Eye (tissue), 1 donor: ENCODE results near the gene PROM1.

ENCODE experiments used
- DNase-seq: peaks from one replicate; pipeline ENCODE4 v3.0.0-alpha.2; 2015

Gene PROM1

DNA sequence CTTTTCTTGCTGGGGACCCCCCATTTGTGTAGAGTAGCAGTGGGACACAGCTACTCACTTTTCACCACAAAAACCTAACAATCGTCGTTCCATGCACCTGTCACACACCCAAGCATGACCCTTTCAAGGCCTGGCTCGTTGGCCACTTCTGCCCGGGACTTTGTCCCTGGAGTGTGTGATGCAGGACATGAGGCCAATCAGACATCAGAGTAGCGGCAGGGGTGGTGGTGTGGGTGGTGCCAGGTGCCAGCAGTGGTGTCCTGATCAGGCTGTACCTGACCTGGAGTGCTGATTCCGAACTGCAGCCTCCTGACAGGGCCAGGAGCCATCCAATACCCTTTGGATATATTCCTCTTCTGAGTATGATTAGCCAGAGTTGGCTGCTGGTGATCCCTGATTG, 23.1 kb upstream of the PROM1 start:
- no peak for DNase-seq

DNA sequence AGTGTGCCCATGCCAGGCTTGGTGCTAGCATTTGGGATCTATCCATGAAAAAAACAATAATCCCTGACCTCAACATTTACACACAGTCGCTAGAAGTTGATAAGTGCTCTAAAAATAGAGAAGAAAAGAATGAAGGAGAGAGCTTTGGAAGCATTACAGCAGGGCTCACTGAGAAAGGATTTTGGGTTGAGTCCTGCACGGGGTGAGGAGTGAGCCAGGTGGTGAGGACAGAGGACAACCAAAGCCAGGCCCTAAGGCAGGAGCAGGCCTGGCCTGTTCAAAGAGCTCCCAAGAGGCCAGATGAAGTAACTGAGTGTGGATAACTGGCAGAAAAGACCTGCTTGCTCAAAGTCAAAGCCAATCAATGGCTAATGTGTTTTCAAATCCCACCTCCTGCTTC, 20.7 kb upstream of the PROM1 start:
- DNase-seq = no peak

DNA sequence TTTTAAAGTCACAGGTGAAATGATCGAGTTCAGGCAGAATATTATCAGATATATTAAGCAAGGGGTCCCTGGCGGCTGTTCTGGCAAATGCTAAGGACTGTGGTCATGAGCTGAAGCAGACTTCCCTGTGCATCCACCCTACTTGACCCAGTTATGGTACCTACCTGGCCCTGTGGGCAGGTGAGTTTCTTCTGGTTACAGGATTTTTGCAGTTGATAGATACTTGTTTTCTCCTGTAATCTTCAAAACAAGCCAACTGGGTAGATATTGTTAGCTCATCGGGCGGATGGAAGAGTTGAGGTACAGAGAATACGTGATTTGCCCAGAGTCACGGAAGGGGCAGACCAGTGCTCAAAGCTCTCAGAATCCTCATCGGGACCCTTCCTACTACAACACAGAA, 18.5 kb upstream of the PROM1 start:
- no peak for DNase-seq

DNA sequence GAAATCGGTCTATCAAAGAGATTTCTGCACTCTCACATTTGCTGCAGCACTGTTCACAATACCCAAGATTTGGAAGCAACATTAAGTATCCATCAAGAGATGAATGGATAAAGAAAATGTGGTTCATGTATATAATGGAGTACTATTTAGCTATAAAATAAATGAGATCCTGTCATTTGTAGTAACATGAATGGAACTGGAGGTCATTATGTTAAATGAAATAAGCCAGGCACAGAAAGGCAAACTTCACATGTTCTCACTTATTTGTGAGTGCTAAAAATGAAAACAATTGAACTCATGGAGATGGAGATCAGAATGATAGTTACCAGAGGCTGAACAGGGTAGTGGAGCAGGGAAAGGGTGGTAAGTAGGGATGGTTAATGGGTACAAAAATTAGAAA, 17.0 kb upstream of the PROM1 start:
- no peak for DNase-seq

DNA sequence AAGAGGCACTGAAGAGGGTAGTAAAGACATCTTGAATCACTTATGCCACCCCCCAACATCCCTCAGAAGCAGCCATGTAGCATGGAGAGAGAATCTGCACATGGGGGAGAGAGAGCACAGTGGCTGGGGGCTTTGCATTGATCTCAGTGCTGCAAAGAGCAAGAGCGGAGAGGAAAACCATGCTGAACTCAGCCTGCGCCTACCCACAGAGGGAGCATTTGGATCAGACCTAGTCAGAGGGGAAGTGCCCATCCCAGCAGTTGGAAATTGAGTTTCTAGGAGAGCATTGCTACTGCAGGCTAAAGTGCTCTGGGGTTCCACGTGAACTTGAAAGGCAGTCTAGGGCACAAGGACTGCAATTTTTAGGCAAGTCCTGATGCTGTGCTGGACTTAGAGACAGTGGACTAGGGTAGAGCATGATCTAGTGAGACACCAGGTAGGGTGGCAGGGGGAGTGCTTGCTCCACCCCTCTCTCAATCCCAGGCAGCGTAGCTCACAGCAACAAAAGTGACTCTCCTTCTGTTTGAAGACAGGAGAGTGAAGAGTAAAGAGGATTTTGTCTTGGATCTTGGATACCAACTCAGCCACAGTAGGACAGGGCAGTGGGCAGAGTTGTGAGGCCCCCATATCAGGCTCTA, 9.0 kb upstream of the PROM1 start:
- no peak for DNase-seq

DNA sequence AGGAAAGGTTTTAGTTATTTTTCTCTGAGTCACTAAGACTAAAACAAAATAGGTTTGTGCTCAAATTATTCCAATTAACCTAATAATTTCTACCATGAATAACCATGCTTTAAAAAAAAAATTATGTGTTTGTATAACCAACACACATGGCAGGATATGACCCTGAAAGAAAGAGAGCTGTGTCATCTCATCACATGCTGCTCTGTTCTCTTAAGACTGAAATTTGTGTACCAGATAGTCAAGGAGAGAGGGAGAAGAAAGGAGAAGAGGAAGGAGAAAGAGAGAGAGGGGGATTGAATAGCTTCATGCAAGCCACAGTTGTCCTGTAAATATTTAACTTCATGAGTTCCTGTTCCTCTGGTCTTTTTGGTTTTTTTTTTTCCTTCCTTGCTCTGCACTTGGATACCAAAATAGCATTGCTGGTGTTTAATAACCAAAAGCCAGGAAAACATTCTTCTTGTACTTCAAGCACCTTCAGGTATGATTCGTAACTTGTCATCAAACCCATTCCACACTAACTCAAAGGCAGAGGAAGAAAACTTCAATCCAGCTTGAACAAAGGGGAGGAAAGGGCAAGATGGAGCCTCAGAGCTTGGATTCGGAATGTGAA, 6.4 kb upstream of the PROM1 start:
- DNase-seq = no peak

DNA sequence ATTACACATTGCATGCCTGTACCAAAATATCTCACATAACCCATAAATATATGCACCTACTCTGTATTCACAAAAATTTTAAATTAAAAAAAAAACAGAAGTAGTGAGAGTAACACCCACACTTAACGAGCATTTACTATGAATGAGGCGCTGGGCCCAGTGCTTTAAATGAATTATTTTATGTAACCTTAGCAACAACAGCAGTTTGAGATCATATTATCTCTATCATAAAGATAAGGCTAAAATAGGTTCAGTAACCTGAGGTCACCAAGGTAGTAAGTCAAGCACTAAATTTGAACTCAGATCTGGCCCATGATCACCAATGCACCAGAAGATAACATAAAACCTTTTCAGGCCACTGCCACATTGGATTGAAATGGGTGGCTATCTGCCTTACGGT, 5.3 kb upstream of the PROM1 start:
- DNase-seq = no peak

DNA sequence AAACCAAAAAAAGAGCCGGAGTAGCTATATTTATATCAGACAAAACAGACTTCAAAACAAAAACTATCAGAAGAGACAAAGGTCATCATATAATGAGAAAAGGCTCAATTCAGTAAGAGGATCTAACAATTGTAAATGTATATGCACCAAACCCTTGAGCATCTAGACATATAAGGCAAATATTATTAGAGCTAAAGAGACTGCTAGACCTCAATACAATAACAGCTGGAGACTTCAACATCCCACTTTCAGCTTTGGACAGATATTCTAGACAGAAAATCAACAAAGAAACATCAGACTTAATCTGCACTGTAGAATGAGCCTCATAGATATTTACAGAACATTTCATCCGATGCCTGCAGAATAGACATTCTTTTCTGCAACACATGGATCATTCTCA, 4.8 kb upstream of the PROM1 start:
- no peak for DNase-seq

DNA sequence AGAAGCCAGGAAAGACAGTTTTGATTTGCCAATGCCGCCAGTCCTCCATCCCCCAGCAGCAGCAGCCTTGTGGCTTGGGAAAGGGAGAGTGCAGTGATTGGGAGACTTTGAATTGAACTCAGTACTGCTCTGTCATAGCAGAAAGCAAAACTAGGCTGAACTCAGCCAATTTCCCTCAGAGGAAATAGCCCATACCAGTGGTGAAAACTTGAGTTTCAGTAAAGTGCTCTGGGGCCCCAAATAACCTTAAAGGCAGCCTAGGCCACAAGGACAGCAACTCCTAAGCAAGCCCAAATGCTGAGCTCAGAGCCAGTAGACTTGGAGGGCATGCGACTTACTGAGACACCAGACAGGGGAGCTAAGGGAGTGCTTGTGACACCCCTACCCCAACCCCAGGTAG, 2.0 kb upstream of the PROM1 start:
- no peak for DNase-seq

DNA sequence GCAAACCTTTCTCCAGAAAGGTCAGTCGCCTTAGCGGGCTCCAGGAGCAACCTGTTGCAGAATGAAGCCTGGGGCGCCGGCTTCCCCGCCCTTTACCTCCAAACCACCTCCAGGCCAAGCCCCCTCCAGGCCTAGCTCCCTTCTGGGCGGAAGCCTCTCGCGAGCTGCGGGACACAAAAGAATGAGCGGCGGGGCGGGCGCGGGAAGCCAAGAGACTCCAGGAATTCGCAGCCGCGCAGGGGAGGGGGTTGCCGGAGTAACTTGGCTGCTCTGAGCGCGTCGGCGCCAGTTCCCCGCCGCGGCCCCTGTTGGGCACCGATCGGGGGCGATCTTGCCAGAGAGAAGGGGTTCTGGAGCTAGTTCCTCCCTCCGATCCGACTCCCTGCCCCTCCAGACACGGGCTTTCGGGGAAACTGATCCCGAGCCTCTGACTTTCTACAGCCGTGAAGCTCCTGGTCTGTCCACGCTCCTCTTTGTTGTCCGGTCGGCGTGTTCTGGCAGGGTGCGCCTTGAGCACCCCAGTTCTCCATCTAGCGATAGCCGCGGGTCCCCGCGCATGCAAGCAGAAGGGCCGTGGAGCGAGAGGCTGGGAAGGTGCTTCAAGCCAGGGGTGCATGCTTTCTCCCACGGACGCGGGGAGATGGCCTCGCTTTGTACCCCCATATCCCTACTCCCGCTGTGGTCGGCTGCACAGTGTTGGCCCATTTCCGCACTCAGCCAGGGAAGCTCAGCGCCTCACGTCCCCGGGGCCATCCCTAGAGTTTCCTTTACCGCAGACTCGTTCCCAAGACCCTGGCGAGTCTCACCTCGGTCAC, 1.2 kb downstream of the PROM1 start:
- DNase-seq = peak; percentile 94

DNA sequence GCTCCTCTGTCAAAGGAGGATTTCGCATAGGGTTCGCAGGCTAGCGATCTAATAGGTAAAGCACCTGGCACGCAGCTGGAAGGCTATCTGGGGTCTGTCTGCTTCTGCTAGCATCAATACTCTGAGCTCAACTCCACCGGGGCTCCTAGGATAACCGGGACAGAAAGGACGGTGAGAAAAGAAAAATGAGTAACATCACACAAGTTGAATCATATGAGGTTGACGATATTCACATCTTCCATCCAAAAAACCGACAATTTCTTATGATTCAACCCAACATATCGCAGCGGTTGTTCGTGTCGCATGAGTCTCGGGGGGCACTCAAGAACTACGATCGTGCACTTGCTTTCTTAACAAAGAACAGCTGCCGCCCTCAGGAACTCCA, 1.8 kb downstream of the PROM1 start:
- no peak for DNase-seq

DNA sequence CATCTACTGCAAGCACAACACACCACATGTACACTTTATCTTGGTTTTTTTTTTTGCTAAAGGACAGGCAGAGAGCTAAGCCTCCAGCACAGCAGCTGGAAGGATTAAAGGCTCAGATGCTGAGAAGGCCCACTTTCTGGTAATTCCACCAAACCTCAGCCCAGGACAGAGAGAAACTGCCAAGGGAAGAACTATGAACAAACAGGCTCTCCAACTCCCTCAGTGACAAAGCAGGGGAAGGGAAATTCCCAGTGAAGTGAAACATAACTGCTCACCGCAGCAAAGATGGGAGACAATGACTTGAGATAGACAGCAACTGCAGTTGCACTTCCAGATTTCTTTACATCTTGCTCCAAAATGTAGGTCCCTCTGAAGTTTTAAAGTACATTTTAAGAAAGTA, 4.8 kb downstream of the PROM1 start:
- DNase-seq = peak; percentile 37

DNA sequence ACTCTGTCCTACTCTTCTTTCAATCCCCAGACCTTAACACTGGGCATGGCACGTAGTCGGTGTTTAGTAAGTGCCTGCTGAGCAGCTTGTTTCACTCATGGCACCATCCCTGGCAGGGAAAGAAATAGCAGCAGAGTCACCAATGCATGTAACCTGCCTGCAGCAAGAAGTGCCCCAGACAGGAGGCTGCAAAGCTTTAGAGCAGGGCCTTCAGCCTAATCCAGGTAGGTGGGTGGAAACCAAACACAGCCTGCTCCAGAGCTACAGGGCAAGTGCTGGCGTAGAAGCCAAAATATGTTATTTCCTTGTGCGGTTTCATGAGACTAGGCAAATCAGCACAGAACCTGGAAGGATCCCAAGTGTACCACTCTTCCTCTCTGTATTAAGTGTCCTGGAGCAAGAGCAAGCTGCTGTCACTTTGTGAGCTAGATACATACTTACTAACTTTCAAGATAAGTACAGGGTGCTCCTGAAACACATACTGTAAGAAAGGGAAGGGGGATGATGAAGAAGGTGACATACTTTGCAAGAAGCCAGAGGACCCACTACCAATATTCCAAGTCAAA, 5.5 kb downstream of the PROM1 start:
- no peak for DNase-seq

DNA sequence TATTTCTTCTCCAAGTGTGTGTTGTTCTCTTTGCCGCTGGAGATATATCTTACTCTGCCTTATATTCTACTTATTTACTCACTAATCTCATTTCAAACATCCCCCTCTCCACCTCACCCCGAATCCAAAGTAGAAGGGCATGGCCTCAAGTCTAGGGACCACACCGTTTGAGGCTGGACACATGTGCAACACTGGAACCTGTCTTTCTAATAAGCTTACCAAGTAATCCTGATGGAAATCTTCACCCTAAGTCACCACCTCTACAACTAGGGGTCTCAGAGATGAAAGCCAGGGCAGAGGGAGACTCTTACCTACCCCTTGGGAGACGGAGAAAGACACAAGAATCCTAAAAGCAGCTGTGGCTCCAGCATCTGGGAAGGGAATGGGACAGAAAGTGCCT, 6.0 kb downstream of the PROM1 start:
- no peak for DNase-seq

DNA sequence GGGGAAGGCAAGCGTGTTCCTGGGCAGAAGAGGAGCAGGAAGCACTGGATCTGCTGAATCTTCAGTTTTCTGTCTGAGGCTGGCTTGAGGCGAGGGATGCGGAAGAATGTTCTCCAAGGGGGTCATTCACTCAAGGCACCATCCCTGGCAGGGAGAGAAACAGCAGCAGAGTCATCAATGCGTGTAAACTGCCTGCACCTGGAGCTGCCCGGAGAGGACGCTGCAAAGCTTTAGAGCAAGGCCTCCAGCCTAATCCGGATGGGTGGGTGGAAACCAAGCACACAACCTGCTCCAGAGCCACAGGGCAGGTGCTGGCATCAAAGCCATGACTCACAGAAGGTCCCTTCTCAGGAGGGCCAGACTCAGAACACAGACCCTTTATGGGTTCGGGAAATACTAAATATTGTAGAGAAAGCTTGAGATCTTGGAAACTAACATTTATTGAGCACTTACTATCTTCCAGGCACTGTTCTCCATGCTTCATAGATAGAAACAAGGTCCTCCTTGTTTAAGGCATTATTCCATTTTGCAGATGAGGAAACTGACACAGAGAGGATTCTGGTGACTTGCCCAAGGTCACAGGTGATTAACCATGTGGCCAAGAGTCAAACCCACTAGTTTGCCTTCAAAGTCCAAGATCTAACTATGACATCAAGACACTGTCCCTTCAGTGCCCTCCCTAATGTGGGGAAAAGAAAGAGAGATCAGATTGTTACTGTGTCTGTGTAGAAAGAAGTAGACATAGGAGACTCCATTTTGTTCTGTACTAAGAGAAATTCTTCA, 7.7 kb downstream of the PROM1 start:
- no peak for DNase-seq

DNA sequence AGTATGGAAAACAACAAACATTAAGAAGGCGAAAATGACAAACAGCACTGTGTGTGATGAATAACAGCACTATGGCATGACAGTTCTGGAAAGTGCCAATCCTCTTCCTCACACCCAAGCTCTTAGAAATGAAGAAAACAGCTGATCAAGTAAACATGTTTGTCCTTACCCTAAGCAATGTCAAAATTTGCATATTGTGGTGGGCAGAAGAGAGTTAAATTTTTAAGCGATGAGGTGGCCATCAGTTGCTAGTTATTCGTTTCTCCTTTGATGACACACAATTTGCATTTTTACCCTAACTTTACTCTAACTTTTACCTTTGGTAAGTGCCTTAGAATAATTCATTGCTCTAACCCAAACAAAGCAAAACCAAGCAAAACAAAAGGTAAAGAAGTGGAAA, 8.8 kb downstream of the PROM1 start:
- no peak for DNase-seq

DNA sequence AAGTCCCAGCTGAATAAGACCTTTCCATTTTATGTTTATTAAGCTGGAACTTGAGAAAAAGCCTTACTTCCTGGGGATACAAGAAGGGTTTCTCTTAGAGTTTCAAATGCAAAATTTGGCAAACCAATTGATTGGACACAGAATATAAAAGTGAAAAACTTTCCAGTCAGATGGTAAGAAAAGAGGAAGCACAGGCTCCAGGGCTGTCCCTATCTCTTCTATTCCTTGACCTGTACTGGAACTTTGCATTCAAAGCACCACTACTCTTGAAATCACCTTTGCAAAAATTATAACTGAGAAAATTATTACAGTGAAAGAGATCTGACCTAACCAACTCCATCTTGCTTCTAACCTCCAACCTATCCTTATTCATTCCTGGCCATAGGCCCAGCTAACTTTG, 11.7 kb downstream of the PROM1 start:
- DNase-seq = no peak

DNA sequence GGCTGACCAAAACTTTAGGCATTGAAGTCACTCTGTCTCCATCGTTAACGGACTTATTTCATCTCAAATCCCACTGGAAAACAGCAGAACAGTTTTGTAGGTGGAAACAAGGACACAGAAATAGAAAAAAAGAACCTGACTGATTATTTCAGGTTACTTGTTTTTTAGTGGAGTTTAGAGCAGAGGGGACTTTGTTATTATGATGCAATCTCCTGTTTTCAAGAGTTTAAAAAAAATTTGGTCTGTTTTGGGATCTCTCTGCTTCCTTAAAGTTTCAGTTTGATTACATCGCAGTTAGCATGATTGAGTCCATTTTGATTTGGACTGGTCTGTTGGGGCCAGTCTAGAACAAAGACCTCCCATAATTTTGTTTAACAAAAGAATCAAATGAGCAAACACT, 13.6 kb downstream of the PROM1 start:
- no peak for DNase-seq

DNA sequence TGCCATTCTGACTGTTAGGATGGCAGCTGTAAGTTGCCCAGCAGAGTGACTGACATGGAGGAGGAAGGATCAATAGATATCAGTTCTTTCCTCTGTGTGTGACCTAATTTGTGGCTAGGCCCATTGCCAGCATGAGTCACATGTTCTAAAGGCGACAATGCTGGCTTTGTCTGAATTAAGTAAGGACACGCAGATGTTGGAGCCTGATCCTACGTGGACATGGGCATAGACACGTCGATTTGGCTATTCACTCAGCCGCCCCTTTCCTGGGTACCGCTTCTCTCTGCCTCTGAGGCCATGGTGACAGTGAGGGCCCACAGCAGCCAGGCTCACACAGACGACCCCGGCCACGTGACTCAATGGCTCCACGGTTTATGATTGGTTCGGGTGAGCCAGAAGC, 16.3 kb downstream of the PROM1 start:
- peak; percentile 39 for DNase-seq

DNA sequence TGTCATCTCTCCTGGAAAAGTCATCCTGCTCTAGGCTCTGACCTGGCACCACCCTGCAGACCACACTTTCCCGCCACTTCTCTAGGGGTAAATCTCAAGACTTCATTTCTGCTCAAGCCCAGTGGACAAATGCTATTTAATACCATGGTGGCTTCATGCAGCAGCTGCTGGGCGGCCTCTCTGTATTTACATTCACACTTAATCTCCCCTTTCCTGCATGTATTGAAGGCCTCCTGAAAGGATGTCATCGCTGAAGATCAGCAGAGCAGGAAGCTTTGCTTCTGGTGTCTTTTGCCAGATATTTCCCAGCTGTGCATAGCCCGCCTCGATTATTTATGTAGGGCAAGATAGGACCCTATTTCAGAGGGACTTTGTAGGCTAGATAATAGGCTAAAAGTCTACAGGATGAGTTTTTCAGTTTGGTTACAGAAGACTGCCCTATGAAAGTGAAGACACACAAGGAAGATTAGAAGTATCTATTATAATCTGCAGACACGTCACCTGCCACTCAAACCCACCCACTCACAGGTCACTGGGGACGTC, 17.2 kb downstream of the PROM1 start:
- no peak for DNase-seq

DNA sequence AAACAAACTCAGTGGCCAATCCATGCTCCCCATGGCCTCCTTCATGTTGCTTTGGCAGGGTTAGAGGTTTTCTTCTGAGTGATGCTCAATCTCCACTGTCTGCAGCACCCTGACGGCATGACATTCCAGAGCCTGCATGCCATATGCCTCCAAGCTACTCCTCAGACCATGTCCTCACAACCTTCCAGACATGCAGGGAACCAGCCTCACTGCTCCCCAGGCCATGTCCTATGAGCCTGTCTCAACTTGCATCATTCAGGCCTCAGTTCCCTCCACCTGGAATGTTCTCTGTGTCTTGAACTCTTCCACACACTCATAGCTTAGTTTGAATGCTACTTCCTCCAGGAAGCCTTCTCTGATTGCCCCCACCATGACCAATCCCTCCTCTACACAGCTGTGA, 18.8 kb downstream of the PROM1 start:
- DNase-seq = no peak

DNA sequence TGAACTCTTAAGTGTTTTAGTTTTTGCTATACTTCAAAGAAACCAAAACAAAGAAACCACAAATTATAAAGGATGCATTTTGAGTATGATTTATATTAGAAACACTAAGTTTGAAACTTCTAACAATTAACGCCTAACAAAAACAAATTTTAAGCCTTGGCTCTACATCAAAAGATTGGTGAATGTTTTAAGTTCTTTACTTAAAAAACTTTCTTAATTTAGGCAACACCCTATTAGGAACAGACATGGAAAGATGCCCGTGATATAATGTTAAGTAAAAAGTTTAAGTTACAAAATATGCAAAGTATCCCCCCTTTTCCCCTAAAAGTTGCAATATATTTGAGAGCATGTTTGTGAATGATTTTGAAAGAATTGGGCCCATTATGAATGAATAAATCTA, 21.2 kb downstream of the PROM1 start:
- no peak for DNase-seq
